Measurements from ENCODE around the gene URAD. TPM values are rescaled to one million over a fixed set of nuclear protein-coding genes. Genes with fewer than 3 reads are reported as not detected.

URAD gene
- total RNA-seq, 2 donors from 2014 or later, result not detected

DNA sequence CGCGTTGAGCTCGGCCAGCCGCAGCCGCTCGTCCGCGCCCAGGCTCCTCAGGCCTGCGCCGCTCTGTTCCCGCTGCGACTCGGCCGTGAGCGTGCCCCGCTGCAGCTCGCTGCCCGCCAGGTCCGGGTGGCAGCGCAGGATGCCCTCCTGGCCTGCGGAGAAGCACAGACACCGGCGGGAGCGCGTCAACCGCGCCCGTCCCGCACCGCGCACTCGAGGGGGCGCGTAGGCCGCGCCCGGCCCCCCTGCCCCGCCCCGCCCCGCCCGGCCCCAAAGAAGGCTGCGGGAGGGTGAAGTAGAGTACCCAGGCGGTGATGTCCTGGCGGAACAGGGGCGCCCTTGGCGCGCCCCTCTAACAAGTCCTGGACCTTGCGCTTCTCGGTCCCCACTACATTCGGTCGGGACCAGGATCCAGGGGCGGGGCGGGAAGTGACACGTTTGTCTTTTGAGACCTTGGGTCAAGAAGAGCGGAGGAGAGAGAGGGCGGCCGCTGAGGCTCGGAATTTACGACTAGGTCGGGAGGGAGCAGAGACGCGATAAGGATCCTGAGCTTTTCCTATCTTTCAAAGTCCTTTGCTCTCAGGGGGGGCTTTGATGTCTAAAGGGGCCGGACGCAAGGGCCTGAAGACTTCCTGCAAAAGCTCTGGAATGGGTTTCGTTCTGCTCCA is 10.1 kb downstream of the URAD start:
- 3 to 7% methylated on average over 17 to 52 of the region's 65 CpGs for WGBS, 2 donors
- Histone ChIP-seq H3K27me3 (peaks cover 7 to 30% of the 10 kb centered on the region in 2 donors), H3K27ac (no peak overlapping the region), H3K36me3 (replicated peaks in 1 of 2; ENCODE audit: insufficient read depth in 1 of 2, low read depth in 2 of 2) (no peaks in the 10 kb centered on the region), H3K4me1 (peaks cover 38% of the 10 kb centered on the region), H3K9me3 (no peaks in the 10 kb centered on the region), H3K4me3 (no peak overlapping the region)
- TF ChIP-seq, protein P1, sequence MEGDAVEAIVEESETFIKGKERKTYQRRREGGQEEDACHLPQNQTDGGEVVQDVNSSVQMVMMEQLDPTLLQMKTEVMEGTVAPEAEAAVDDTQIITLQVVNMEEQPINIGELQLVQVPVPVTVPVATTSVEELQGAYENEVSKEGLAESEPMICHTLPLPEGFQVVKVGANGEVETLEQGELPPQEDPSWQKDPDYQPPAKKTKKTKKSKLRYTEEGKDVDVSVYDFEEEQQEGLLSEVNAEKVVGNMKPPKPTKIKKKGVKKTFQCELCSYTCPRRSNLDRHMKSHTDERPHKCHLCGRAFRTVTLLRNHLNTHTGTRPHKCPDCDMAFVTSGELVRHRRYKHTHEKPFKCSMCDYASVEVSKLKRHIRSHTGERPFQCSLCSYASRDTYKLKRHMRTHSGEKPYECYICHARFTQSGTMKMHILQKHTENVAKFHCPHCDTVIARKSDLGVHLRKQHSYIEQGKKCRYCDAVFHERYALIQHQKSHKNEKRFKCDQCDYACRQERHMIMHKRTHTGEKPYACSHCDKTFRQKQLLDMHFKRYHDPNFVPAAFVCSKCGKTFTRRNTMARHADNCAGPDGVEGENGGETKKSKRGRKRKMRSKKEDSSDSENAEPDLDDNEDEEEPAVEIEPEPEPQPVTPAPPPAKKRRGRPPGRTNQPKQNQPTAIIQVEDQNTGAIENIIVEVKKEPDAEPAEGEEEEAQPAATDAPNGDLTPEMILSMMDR (IDR thresholded peaks at IDR 0.05), result no peak
- no peak for TF ChIP-seq POLR2A (IDR thresholded peaks at IDR 0.05)
- DNase-seq, result no peak
- intact Hi-C loops (cut with DNase I), result no loop called here
- ATAC-seq, result peak; percentile 29

DNA sequence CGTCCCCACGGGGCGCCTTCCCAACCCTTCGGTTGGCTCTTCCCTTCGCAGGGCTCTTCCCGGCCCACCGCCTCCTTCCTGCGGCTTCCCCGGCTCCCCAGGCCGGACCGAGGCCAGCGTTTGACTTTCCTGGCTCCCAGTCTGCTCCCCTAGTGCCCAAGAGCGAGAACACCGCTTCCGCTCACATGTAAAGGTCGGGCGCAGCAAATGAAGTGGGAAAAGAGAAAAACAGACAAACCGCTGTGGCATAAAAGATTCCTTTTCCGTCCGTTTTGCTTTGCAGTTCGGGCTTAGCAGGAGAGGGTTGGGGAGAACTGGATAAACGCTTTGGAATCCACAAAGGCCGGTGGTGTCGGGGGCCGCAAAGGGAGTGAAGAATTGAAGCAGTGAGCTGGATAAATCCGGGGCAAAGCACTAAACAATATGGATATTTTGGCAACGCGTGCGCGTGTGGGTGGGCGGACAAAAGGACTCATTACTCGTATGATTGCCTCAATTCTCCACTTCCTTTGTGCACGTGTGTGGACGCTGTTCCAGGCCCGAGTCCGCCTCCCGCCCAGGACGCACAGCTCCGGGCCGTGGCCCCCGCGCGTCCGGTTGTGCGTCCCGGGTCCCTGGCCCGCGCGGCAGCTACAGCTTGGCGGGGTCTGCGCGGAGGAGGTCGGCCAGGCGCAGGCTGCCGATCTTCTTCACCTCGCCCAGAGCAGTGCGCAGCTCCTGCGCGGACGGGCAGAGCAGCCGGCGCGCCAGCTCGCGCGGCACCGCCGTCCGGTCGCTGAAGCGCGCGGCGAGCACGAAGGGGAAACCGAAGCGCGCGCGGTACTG is 10.8 kb downstream of the URAD start:
- DNase-seq (no peak), ATAC-seq (no peak)
- no peaks in the 10 kb centered on the region for H3K9me3 ChIP-seq
- no peak overlapping the region for H3K4me3 ChIP-seq
- H3K27me3 ChIP-seq, result peaks cover 7 to 30% of the 10 kb centered on the region in 2 donors
- intact Hi-C loops (cut with DNase I), result no loop called here
- H3K36me3 ChIP-seq (replicated peaks in 1 of 2; ENCODE audit: insufficient read depth in 1 of 2, low read depth in 2 of 2), result no peaks in the 10 kb centered on the region
- WGBS, 2 donors, result 3 to 10% methylated on average over 31 to 80 of the region's 80 CpGs
- H3K27ac ChIP-seq, result no peak overlapping the region
- H3K4me1 ChIP-seq, result peaks cover 38% of the 10 kb centered on the region
- TF ChIP-seq, protein P1 (IDR thresholded peaks at IDR 0.05), result no peak
- no peak for TF ChIP-seq POLR2A (IDR thresholded peaks at IDR 0.05)

DNA sequence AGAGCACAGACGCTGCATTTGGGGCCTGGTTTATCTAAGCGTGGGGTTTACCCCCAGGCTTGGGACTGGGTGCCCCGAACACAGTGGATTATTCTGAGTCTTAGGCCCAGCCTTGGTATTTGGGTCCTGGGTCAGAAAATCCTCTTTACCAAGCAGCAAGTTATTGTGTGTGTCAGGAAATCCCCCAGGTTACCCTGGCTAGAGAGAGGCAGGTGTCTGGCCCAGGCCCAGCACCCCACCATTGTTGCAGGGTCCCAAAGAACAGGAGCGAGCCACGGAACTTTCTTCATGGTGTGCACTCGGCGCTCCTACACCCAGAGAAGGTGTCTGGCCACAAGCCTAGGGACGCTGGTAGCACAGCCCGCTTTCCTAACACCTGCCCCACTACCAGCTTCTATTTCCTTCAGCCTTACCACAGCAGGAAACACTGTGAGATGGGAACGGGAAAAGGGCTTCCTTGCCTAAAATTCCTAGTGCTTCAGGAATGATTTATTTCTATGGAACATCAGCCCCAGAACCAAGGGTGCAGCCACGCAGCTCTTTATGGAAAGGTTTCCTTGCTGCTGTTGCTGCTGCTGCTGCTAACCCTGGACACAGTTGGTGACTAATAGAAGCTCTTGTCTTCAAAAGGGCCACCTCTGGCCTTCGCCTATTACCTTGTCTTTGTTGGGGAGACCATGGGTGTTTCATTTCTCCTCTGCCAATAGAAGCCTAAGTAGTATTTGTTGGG is 12.0 kb downstream of the URAD start:
- peaks cover 7 to 25% of the 10 kb centered on the region in 2 donors for H3K27me3 ChIP-seq
- no peak overlapping the region for H3K27ac ChIP-seq
- peaks cover 38% of the 10 kb centered on the region for H3K4me1 ChIP-seq
- H3K36me3 ChIP-seq (replicated peaks in 1 of 2; ENCODE audit: insufficient read depth in 1 of 2, low read depth in 2 of 2), result no peaks in the 10 kb centered on the region
- DNase-seq (peak in 1 of 4 donors; percentile 3), ATAC-seq (no peak)
- H3K9me3 ChIP-seq, result no peaks in the 10 kb centered on the region
- TF ChIP-seq POLR2A (IDR thresholded peaks at IDR 0.05), result no peak
- TF ChIP-seq, protein P1 (IDR thresholded peaks at IDR 0.05), result no peak
- H3K4me3 ChIP-seq, result no peak overlapping the region
- intact Hi-C loops (cut with DNase I), result no loop called here
- WGBS, 2 donors, result 50 to 60% methylated on average over 9 to 12 of the region's 12 CpGs

DNA sequence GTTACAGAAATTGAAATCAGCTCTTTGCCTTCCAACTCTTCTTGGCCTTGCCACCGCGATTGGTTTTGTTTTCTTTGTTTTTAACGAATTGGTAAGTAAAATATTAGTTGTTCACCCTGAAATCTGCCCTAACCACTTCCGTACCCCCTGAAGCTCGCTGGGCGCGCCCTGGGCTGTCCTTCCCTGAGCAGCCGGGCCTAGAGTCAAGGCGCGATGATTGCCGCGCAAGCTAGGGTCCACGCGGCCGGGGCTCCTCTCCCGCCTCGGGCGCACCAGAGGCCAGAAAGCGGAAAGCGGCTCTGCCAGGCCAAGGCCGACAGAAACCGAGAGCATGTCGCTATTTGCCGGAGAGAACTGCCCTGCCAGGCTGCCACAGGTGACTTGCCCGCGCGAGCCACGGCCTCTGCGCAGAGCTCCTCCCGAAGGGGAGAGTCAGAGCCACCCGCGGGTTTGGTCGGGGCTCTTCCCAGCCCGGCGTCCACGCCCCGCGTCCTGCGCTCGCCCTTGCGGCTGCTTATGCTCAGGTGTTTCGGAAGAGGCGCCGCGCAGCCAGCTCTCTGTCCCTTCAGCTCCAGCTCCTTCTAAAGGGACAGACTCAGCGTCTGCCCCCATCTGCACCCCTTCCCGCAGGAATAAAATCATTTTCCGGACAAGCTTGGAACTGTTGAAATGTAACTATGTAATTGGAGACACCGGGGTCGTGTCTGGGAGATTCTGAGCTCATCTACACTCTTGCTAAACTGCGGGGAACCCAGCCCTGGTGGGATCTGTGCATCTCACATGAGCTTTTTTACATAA is 12.7 kb downstream of the URAD start:
- ATAC-seq, result no peak

More for the DNA sequence above, 12.7 kb downstream of the URAD start:
- H3K9me3 ChIP-seq, result no peaks in the 10 kb centered on the region
- 38 to 46% methylated on average over 45 to 51 of the region's 51 CpGs for WGBS, 2 donors
- peaks cover 7 to 25% of the 10 kb centered on the region in 2 donors for H3K27me3 ChIP-seq
- peak in 1 of 4 donors; percentile 7 for DNase-seq
- no peak overlapping the region for H3K27ac ChIP-seq
- TF ChIP-seq, protein P1 (IDR thresholded peaks at IDR 0.05), result no peak
- TF ChIP-seq POLR2A (IDR thresholded peaks at IDR 0.05), result no peak
- H3K4me1 ChIP-seq, result peaks cover 33% of the 10 kb centered on the region
- no peaks in the 10 kb centered on the region for H3K36me3 ChIP-seq (replicated peaks in 1 of 2; ENCODE audit: insufficient read depth in 1 of 2, low read depth in 2 of 2)
- H3K4me3 ChIP-seq, result no peak overlapping the region
- intact Hi-C loops (cut with DNase I), result no loop called here

Data from body of pancreas (tissue), 4 donors.